Measurements from ENCODE around the gene ACOT13.
"Not testable (repeated sequence)": the region's sequence is repeated elsewhere in the genome, so short reads cannot be mapped to it uniquely, and the experiment has no call there.

Gene ACOT13

GRCh38 chr6:24666641-24667377 is at the start of gene ACOT13, which contains the start of gene TDP2:
Gene ACOT13, plus strand, starts transcription at chr6:24667077. Its CDS starts 187 bp downstream, at chr6:24667264.
Gene TDP2, minus strand, starts transcription at chr6:24666899. Its CDS starts 37 bp downstream, at chr6:24666862.
- peak; percentile 62 for DNase-seq (ENCODE audit: low spot score)

GRCh38 chr6:24619661-24620060 is 47.2 kb upstream of the ACOT13 start:
- no peak for DNase-seq (ENCODE audit: low spot score)

GRCh38 chr6:24620637-24621036 is 46.2 kb upstream of the ACOT13 start:
- no peak for DNase-seq (ENCODE audit: low spot score)

- no peak for DNase-seq (ENCODE audit: low spot score)
Measured at GRCh38 chr6:24621626-24622289, 45.1 kb upstream of the ACOT13 start.

GRCh38 chr6:24630856-24631505 is 35.9 kb upstream of the ACOT13 start:
- DNase-seq (ENCODE audit: low spot score): no peak

- no peak for DNase-seq (ENCODE audit: low spot score)
Measured at GRCh38 chr6:24631671-24632070, 35.2 kb upstream of the ACOT13 start.

GRCh38 chr6:24632573-24632972 is 34.3 kb upstream of the ACOT13 start:
- DNase-seq (ENCODE audit: low spot score): no peak

- DNase-seq (ENCODE audit: low spot score): no peak
Measured at GRCh38 chr6:24636681-24637080, 30.2 kb upstream of the ACOT13 start.

- no peak for DNase-seq (ENCODE audit: low spot score)
Measured at GRCh38 chr6:24640166-24640565, 26.7 kb upstream of the ACOT13 start.

- not testable (repeated sequence) for DNase-seq (ENCODE audit: low spot score)
Measured at GRCh38 chr6:24640631-24641030, 26.2 kb upstream of the ACOT13 start.

GRCh38 chr6:24642061-24642460 is 24.8 kb upstream of the ACOT13 start:
- no peak for DNase-seq (ENCODE audit: low spot score)

- DNase-seq (ENCODE audit: low spot score): no peak
Measured at GRCh38 chr6:24643920-24644319, 23.0 kb upstream of the ACOT13 start.

- no peak for DNase-seq (ENCODE audit: low spot score)
Measured at GRCh38 chr6:24644377-24644776, 22.5 kb upstream of the ACOT13 start.

- no peak for DNase-seq (ENCODE audit: low spot score)
Measured at GRCh38 chr6:24646771-24647170, 20.1 kb upstream of the ACOT13 start.

GRCh38 chr6:24648276-24648675 is 18.6 kb upstream of the ACOT13 start:
- no peak for DNase-seq (ENCODE audit: low spot score)

- DNase-seq (ENCODE audit: low spot score): no peak
Measured at GRCh38 chr6:24649691-24650090, 17.2 kb upstream of the ACOT13 start.

GRCh38 chr6:24650365-24650764 is 16.5 kb upstream of the ACOT13 start:
- DNase-seq (ENCODE audit: low spot score): no peak

- no peak for DNase-seq (ENCODE audit: low spot score)
Measured at GRCh38 chr6:24655215-24655614, 11.7 kb upstream of the ACOT13 start.

GRCh38 chr6:24658573-24659560 is 8.0 kb upstream of the ACOT13 start:
- DNase-seq (ENCODE audit: low spot score): no peak

- DNase-seq (ENCODE audit: low spot score): no peak
Measured at GRCh38 chr6:24659561-24659960, 7.3 kb upstream of the ACOT13 start.

- DNase-seq (ENCODE audit: low spot score): no peak
Measured at GRCh38 chr6:24660105-24660504, 6.8 kb upstream of the ACOT13 start.

- DNase-seq (ENCODE audit: low spot score): not testable (repeated sequence)
Measured at GRCh38 chr6:24661759-24662158, 5.1 kb upstream of the ACOT13 start.

Measured in HuH-7.5 (cell line).